Measurements from ENCODE around the gene SLC22A23.
A peak's percentile ranks its signal among the peaks of the same experiment; 100 is the strongest.

The SLC22A23 gene

DNA sequence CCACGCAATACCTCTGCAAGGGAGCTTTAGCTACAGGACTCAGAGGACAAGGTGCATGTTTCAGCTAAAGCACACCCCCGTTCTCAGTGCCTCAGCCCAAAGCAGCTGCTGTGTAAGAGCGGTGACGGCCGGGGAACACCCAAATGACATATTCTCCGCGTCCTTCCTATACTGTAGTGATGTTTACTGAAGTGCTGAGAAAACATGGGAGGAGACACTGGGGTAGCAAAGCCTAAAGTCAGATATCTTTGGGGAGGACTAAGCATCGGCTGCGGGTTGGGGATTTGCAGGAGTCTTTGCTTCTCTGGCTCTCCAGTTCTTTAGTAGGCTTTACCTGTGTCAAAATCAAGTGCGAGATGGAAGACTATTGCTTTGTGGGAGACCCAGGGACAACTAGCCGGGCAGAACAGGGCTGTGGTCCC, 1.7 kb downstream of the SLC22A23 start (continued):
- TF ChIP-seq, protein P1, sequence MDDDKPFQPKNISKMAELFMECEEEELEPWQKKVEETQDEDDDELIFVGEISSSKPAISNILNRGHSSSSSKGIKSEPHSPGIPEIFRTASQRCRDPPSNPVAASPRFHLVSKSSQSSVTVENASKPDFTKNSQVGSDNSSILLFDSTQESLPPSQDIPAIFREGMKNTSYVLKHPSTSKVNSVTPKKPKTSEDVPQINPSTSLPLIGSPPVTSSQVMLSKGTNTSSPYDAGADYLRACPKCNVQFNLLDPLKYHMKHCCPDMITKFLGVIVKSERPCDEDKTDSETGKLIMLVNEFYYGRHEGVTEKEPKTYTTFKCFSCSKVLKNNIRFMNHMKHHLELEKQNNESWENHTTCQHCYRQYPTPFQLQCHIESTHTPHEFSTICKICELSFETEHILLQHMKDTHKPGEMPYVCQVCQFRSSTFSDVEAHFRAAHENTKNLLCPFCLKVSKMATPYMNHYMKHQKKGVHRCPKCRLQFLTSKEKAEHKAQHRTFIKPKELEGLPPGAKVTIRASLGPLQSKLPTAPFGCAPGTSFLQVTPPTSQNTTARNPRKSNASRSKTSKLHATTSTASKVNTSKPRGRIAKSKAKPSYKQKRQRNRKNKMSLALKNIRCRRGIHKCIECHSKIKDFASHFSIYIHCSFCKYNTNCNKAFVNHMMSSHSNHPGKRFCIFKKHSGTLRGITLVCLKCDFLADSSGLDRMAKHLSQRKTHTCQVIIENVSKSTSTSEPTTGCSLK (tag by site-specific recombination; IDR thresholded peaks at IDR 0.05): no peak
- TF ChIP-seq GFI1B (tag by site-specific recombination; IDR thresholded peaks at IDR 0.05) (no peak), PRDM10 (tag by site-specific recombination; IDR thresholded peaks at IDR 0.05) (peak; percentile 88), ZNF777 (tag by site-specific recombination; IDR thresholded peaks at IDR 0.05; ENCODE audit: borderline replicate concordance) (no peak), ZNF394 (tag by site-specific recombination; IDR thresholded peaks at IDR 0.05; ENCODE audit: borderline replicate concordance) (no peak), ZFP41 (tag by site-specific recombination; IDR thresholded peaks at IDR 0.05; ENCODE audit: borderline replicate concordance) (no peak), ZNF610 (tag by site-specific recombination; IDR thresholded peaks at IDR 0.05; ENCODE audit: borderline replicate concordance) (no peak), EGR2 (tag by site-specific recombination; IDR thresholded peaks at IDR 0.05; ENCODE audit: low read depth) (no peak), FEZF1 (tag by site-specific recombination; IDR thresholded peaks at IDR 0.05) (no peak), ZNF341 (tag by site-specific recombination; IDR thresholded peaks at IDR 0.05; ENCODE audit: low read depth) (peak; percentile 45; the same call in 1 of the 2 replicates), ZNF155 (tag by site-specific recombination; IDR thresholded peaks at IDR 0.05) (no peak), KLF10 (tag by site-specific recombination; IDR thresholded peaks at IDR 0.05) (no peak), SP7 (tag by site-specific recombination; IDR thresholded peaks at IDR 0.05) (0 out of 2 replicates have a peak, but pooled peaks have one; percentile 5), WT1 (tag by site-specific recombination; IDR thresholded peaks at IDR 0.05) (no peak), YY1 (tag by site-specific recombination; IDR thresholded peaks at IDR 0.05) (no peak), ZBTB21 (tag by site-specific recombination; IDR thresholded peaks at IDR 0.05) (0 out of 2 replicates have a peak, but pooled peaks have one; percentile 8), ZNF248 (tag by site-specific recombination; IDR thresholded peaks at IDR 0.05) (no peak), ZSCAN30 (tag by site-specific recombination; IDR thresholded peaks at IDR 0.05) (no peak), ZNF24 (tag by site-specific recombination; IDR thresholded peaks at IDR 0.05) (peak; percentile 22; the same call in 1 of the 2 replicates), ZNF133 (tag by site-specific recombination; IDR thresholded peaks at IDR 0.05) (no peak), ZNF366 (tag by site-specific recombination; conservative IDR thresholded peaks at IDR 0.05) (no peak), ZBTB20 (tag by site-specific recombination; IDR thresholded peaks at IDR 0.05) (no peak), ZNF311 (tag by site-specific recombination; IDR thresholded peaks at IDR 0.05; ENCODE audit: borderline replicate concordance) (no peak), ZNF660 (tag by site-specific recombination; IDR thresholded peaks at IDR 0.05) (no peak), KLF9 (tag by site-specific recombination; IDR thresholded peaks at IDR 0.05; ENCODE audit: low read depth) (no peak)
- TF ChIP-seq, protein P2, sequence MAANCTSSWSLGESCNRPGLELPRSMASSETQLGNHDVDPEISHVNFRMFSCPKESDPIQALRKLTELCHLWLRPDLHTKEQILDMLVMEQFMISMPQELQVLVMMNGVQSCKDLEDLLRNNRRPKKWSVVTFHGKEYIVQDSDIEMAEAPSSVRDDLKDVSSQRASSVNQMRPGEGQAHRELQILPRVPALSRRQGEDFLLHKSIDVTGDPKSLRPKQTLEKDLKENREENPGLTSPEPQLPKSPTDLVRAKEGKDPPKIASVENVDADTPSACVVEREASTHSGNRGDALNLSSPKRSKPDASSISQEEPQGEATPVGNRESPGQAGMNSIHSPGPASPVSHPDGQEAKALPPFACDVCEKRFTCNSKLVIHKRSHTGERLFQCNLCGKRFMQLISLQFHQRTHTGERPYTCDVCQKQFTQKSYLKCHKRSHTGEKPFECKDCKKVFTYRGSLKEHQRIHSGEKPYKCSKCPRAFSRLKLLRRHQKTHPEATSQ (tag by site-specific recombination; IDR thresholded peaks at IDR 0.05): no peak
